PC-9 (cell line): ENCODE measurements around the gene TAS2R42.

Source experiments
- CTCF ChIP-seq: fragments of 200-600 bp; sonication (generic); conservative IDR thresholded peaks from 2 replicates; pipeline ENCODE4 v1.6.1; 2017; ENCODE audit warnings: mixed run types, antibody characterized with exemption, mild to moderate bottlenecking, moderate library complexity
- EZH2 ChIP-seq: fragments of 200-600 bp; sonication (generic); IDR thresholded peaks from 2 replicates; pipeline ENCODE4 v1.8.0; 2017; ENCODE audit warnings: antibody characterized with exemption, low read depth

- no peak for TF ChIP-seq CTCF
- no peak for TF ChIP-seq EZH2
These were observed 35.9 kb downstream of the TAS2R42 start for GRCh38 chr12:11150832-11151231.
